Keratinocyte (primary cell): ENCODE data around the gene ARL6IP5.

Experiments
- EZH2 ChIP-seq: IDR thresholded peaks from one replicate; pipeline ENCODE4 v1.6.1; 2012; ENCODE audit warnings: inconsistent platforms, mild to moderate bottlenecking, low read length, moderate library complexity
- TF ChIP-seq, protein P1 (sequence below), 3 experiments: IDR thresholded peaks in 1 of 3; conservative IDR thresholded peaks in 1 of 3; optimal IDR thresholded peaks in 1 of 3; 2 replicates in 2 of 3; 3 replicates in 1 of 3; pipeline versions ENCODE3 to v1.5.1; 2011; ENCODE audit warnings: low read length in 3 of 3, mild to moderate bottlenecking in 3 of 3, moderate library complexity in 2 of 3, control low read depth in 1 of 3, inconsistent platforms in 1 of 3; ENCODE audit not compliant: insufficient read depth in 2 of 3; ENCODE audit errors: extremely low read depth in 1 of 3

DNA sequence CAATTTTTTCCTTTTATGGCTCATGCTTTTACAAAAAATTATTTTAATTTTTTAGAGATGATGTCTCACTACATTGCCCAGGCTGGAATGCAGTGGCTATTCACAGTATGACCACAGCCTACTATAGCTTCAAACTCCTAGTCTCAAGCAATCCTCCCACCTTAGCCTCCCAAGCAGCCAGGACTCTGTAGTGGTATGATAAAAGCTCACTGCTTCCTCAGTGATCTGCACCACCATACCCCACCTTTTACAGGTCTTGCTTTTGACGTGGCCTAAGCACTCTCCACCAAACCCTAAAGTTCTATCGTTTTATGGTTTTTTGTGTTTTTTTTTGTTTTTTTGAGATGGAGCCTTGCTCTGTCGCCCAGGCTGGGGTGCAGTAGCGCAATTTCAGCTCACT is 18.6 kb upstream of the ARL6IP5 start:
- TF ChIP-seq, protein P1, sequence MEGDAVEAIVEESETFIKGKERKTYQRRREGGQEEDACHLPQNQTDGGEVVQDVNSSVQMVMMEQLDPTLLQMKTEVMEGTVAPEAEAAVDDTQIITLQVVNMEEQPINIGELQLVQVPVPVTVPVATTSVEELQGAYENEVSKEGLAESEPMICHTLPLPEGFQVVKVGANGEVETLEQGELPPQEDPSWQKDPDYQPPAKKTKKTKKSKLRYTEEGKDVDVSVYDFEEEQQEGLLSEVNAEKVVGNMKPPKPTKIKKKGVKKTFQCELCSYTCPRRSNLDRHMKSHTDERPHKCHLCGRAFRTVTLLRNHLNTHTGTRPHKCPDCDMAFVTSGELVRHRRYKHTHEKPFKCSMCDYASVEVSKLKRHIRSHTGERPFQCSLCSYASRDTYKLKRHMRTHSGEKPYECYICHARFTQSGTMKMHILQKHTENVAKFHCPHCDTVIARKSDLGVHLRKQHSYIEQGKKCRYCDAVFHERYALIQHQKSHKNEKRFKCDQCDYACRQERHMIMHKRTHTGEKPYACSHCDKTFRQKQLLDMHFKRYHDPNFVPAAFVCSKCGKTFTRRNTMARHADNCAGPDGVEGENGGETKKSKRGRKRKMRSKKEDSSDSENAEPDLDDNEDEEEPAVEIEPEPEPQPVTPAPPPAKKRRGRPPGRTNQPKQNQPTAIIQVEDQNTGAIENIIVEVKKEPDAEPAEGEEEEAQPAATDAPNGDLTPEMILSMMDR (optimal IDR thresholded peaks at IDR 0.05 in 1 of 3, IDR thresholded peaks at IDR 0.05 in 1 of 3, conservative IDR thresholded peaks at IDR 0.05 in 1 of 3; ENCODE audit: extremely low read depth in 1 of 3, insufficient read depth in 2 of 3, low read length in 3 of 3): no peak
- TF ChIP-seq EZH2: no peak
